ENCODE measurements around the gene BCAT1. TPM values are rescaled to one million over a fixed set of nuclear protein-coding genes. Genes with fewer than 3 reads are reported as not detected.

BCAT1 gene
- polyA plus RNA-seq, 1 experiment: 61.1 TPM

DNA sequence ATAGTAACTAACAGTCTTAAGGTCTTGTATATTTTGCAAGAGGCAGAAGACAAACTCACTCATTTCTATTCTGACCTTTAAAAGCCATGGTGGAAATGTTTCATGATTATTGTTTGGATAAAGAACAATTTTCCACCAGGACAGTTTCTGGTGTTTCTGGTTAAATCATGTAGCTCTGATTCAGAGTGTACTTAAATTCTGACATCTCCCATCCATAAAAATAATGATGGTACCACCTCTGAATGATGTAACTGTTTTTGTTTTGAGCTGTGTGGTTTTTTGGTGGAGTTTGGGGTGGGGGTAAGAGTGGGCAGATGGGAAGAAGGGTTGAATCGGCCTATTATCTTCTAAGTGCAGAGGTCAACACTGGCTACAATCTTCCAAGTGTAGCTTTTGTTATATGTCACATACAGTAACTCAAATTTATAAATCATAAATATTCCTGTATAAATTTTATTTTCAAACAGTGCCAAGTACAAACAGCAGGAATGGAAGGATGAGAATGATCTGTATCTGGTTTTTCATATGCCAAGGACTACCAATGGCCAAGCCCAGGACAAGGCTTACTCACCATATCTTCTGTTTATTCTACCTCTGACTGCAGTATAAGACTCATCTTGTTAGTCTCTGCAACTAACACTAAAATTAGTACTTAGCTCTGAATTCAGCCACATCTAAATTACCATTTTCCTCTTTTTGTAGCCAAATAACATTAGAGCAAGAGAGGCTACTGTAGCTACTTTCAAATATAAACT is 108.7 kb downstream of the BCAT1 start:
- H3K4me3 ChIP-seq (ENCODE audit: low read depth, low read length): no peak overlapping the region
- H3K27me3 ChIP-seq (ENCODE audit: control insufficient read depth, insufficient read depth, low read length): no peaks in the 10 kb centered on the region
- H3K9me3 ChIP-seq (ENCODE audit: control insufficient read depth, insufficient read depth, low read length): no peaks in the 10 kb centered on the region
- no peak overlapping the region for H3K27ac ChIP-seq (ENCODE audit: low read depth, low read length)
- CTCF ChIA-PET: no interaction called here
- TF ChIP-seq CTCF (IDR thresholded peaks at IDR 0.05; ENCODE audit: low read depth, low read length): no peak
- no peak for DNase-seq (ENCODE audit: low read depth, low spot score)
- POLR2A ChIA-PET: interaction anchor here (0.5 to 0.6 kb wide), 2 partner anchors 55 to 547 kb away, joined by 3 read pairs; no protein-coding TSS in a partner anchor

DNA sequence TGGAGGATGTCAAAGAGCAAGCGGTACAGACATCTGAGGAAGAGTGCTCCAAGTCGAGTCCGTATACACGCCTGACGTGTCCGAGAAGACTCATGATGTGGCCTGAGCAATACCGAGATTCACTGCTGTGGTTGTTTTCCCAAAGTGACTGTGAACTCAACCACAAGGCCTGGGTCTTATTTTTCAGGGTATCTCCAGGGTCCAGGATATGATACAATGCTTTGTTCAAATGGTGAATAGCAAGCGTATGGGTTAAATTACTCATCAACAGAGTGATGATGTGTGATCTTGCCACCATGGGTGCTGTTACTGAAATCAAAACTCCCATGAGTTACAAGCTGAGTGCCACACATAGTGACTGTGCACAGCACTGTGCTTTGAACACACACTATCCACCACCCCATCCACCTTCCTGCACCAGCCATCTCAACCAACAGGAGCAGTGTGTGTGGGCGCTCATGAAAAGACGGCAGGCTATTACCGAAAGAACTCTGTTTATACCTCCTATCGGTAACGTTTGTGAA is 109.6 kb downstream of the BCAT1 start:
- ChIA-PET CTCF (interaction anchor here (1.6 kb wide), 1 partner anchor 14 kb away, joined by 3 read pairs; no protein-coding TSS in a partner anchor), POLR2A (interaction anchor here (1.2 to 1.9 kb wide), 3 partner anchors 59 to 72 kb away, joined by 3 to 7 read pairs (median 4); no protein-coding TSS in a partner anchor)
- no peak for DNase-seq (ENCODE audit: low read depth, low spot score)
- no peak overlapping the region for H3K4me3 ChIP-seq (ENCODE audit: low read depth, low read length)
- no peaks in the 10 kb centered on the region for H3K9me3 ChIP-seq (ENCODE audit: control insufficient read depth, insufficient read depth, low read length)
- no peak overlapping the region for H3K27ac ChIP-seq (ENCODE audit: low read depth, low read length)
- TF ChIP-seq CTCF (IDR thresholded peaks at IDR 0.05; ENCODE audit: low read depth, low read length): no peak
- H3K27me3 ChIP-seq (ENCODE audit: control insufficient read depth, insufficient read depth, low read length): no peaks in the 10 kb centered on the region

GRCh38 chr12:24838531-24838950 is 110.4 kb downstream of the BCAT1 start:
- Histone ChIP-seq H3K27me3 (ENCODE audit: control insufficient read depth, insufficient read depth, low read length) (no peaks in the 10 kb centered on the region), H3K9me3 (ENCODE audit: control insufficient read depth, insufficient read depth, low read length) (no peaks in the 10 kb centered on the region), H3K4me3 (ENCODE audit: low read depth, low read length) (no peak overlapping the region), H3K27ac (ENCODE audit: low read depth, low read length) (no peak overlapping the region)
- DNase-seq (ENCODE audit: low read depth, low spot score): peak; percentile 74
- TF ChIP-seq CTCF (IDR thresholded peaks at IDR 0.05; ENCODE audit: low read depth, low read length): no peak
- CTCF ChIA-PET: interaction anchor here (1.6 kb wide), 1 partner anchor 15 kb away, joined by 3 read pairs; no protein-coding TSS in a partner anchor
- POLR2A ChIA-PET: interaction anchor here (1.2 to 1.9 kb wide), 3 partner anchors 60 to 73 kb away, joined by 3 to 7 read pairs (median 4); no protein-coding TSS in a partner anchor

DNA sequence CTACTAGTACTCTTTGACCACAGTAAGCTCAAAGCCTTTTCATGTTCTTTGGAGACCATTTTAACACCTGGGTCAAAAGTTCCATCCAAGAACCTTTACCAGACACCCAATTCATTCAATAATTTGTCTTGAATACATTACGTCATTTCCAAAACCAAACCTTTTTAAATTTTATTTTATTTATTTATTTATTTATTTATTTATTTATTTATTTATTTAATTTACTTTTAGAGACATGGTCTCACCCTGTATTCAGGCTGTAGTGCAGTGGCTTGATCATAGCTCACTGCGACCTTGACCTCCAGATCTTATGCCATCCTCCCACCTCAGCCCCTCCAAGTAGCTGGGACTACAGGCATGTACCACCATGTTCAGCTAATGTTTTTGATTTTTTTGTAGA is 113.5 kb downstream of the BCAT1 start:
- POLR2A ChIA-PET: no interaction called here
- Histone ChIP-seq H3K9me3 (ENCODE audit: control insufficient read depth, insufficient read depth, low read length) (no peaks in the 10 kb centered on the region), H3K27ac (ENCODE audit: low read depth, low read length) (no peak overlapping the region), H3K27me3 (ENCODE audit: control insufficient read depth, insufficient read depth, low read length) (no peaks in the 10 kb centered on the region), H3K4me3 (ENCODE audit: low read depth, low read length) (no peak overlapping the region)
- CTCF ChIA-PET: no interaction called here
- no peak for TF ChIP-seq CTCF (IDR thresholded peaks at IDR 0.05; ENCODE audit: low read depth, low read length)
- no peak for DNase-seq (ENCODE audit: low read depth, low spot score)

- Histone ChIP-seq H3K4me3 (ENCODE audit: low read depth, low read length) (no peak overlapping the region), H3K27ac (ENCODE audit: low read depth, low read length) (no peak overlapping the region), H3K27me3 (ENCODE audit: control insufficient read depth, insufficient read depth, low read length) (no peaks in the 10 kb centered on the region), H3K9me3 (ENCODE audit: control insufficient read depth, insufficient read depth, low read length) (no peaks in the 10 kb centered on the region)
- ChIA-PET CTCF (no interaction called here), POLR2A (no interaction called here)
- no peak for TF ChIP-seq CTCF (IDR thresholded peaks at IDR 0.05; ENCODE audit: low read depth, low read length)
- no peak for DNase-seq (ENCODE audit: low read depth, low spot score)
Observed at GRCh38 chr12:24833513-24833912, 115.4 kb downstream of the BCAT1 start.
